Measurements from ENCODE around the gene TMPRSS13. TPM values are rescaled to one million over a fixed set of nuclear protein-coding genes. Genes with fewer than 3 reads are reported as not detected.
"Not testable (repeated sequence)": the region's sequence is repeated elsewhere in the genome, so short reads cannot be mapped to it uniquely, and the experiment has no call there.

Gene TMPRSS13
- total RNA-seq = 29.9 TPM

- peak; percentile 97 for ATAC-seq
Observed at GRCh38 chr11:117929142-117929915, at the start of gene TMPRSS13. Gene TMPRSS13 (minus strand): TSS chr11:117929402. CDS start chr11:117929307, 95 bp downstream.

GRCh38 chr11:117978991-117979390, 49.8 kb upstream of the TMPRSS13 start:
- no peak for ATAC-seq

DNA sequence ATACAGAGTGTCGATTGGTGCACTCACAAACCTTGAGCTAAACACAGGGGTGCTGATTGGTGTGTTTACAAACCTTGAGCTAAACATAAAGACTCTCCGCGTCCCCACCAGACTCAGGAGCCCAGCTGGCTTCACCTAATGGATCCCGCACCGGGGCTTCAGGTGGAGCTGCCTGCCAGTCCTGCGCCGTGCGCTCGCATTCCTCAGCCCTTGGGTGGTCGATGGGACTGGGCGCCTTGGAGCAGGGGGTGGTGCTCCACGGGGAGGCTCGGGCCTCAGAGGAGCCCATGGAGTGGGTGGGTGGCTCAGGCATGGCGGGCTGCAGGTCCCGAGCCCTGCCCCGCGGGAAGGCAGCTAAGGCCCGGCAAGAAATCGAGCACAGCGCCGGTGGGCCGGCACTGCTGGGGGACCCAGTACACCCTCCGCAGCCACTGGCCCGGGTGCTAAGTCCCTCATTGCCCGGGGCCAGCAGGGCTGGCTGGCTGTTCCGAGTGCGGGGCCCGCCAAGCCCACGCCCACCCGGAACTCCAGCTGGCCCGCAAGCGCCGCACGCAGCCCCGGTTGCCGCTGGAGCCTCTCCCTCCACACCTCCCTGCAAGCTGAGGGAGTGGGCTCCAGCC, 49.2 kb upstream of the TMPRSS13 start:
- not testable (repeated sequence) for ATAC-seq

GRCh38 chr11:117977612-117978264, 48.5 kb upstream of the TMPRSS13 start:
- not testable (repeated sequence) for ATAC-seq

- ATAC-seq = no peak
Observed at GRCh38 chr11:117977029-117977428, 47.8 kb upstream of the TMPRSS13 start.

GRCh38 chr11:117976445-117976844, 47.2 kb upstream of the TMPRSS13 start:
- ATAC-seq = no peak

GRCh38 chr11:117973503-117973860, 44.3 kb upstream of the TMPRSS13 start:
- no peak for ATAC-seq

DNA sequence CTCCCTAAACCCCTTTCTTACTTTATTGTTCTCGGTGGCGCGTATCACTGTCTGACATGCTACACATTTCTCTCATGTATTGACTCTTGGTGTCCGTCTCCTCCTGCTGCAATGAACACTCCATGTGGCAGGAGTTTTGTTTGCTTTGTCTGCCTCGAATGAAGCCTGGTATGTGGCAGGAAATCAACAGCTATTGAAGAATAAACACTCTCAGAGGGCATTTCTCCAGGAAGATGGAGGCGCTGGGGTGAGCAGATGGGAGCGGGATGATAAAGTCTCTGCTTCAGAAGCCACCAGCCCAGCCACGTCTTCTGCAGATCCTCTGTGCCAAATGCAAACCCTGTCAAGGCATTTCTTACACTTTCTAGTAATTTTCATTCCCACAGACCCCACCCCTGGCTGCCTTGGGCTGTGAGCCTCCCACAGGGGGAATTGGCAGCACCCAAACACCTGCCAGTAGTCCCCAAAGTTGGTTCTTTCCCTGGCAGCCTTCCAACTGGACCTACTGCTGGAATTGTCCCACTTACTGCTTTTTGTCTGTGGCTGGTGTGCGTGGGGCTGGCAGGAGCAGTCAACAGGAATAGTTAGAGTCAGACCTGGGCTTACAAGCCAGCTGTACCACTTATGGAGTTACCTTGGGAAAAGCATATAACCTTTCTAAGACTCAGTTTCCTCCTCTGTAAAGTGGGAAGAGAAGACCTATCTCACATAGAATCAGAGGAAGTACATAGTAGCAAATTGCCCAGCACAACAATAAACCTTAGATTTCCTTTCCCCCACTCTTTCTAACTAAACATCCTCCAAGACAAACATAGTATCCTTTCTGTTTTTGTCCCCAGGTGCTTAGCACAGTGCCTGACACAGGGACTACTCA, 43.7 kb upstream of the TMPRSS13 start:
- ATAC-seq = no peak

DNA sequence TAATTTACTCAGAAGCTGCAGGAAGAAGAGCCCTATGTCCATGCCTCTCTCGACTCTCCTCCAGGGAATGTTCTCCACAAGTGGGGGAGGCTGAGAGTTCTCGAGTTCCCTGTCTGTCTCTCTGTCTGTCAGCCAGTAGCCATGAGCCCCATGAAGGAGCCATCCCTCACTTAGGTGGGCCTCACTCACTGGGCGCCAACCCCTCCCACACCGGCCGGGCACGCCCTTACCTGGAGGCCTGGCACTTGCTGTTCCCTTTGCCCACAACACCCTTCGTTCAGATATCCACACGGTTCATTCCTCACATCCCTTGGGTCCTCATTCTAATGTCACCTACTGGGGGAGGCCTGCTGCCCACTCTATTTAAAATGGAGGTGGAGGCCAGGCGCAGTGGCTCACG, 42.8 kb upstream of the TMPRSS13 start:
- no peak for ATAC-seq

GRCh38 chr11:117970400-117971024, 41.3 kb upstream of the TMPRSS13 start:
- ATAC-seq = peak; percentile 94

- no peak for ATAC-seq
Observed at GRCh38 chr11:117969160-117969991, 40.2 kb upstream of the TMPRSS13 start.

GRCh38 chr11:117966908-117967307, 37.7 kb upstream of the TMPRSS13 start:
- ATAC-seq = no peak

- no peak for ATAC-seq
Observed at GRCh38 chr11:117962826-117963225, 33.6 kb upstream of the TMPRSS13 start.

DNA sequence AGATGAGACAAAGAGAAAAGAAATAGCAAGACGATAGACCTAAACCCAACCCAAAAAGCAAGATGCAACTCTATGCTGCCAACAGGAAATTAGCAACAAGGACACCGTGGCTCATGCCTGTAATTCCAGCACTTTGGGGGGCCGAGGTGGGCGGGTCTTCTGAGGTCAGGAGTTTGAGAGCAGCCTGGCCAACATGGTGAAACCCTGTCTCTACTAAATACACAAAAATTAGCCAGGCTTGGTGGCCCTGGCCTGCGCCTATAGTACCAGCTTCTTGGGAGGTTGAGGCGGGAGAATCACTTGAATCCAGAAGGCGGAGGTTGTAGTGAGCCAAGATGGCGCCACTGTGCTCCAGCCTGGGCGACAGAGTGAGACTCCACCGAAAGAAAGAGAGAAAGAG, 32.7 kb upstream of the TMPRSS13 start:
- ATAC-seq = no peak

DNA sequence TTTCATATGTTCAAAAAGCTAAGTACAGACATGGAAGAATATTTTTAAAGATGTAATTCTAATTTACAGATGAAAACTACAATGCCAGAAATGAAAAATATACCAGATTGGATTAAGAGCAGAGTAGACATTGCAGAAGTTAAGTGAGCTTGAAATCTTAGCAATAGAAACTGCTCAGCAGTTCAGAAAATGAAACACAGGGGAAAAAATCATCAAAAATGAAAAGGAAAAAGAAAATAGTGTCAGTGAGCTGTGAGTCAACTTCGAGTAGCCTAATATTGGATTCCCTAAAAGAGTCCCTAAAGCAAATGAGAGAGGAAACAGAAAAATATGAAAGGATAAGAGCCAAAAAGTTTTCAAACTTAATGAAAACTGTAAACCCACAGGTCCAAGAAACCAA, 31.2 kb upstream of the TMPRSS13 start:
- no peak for ATAC-seq

DNA sequence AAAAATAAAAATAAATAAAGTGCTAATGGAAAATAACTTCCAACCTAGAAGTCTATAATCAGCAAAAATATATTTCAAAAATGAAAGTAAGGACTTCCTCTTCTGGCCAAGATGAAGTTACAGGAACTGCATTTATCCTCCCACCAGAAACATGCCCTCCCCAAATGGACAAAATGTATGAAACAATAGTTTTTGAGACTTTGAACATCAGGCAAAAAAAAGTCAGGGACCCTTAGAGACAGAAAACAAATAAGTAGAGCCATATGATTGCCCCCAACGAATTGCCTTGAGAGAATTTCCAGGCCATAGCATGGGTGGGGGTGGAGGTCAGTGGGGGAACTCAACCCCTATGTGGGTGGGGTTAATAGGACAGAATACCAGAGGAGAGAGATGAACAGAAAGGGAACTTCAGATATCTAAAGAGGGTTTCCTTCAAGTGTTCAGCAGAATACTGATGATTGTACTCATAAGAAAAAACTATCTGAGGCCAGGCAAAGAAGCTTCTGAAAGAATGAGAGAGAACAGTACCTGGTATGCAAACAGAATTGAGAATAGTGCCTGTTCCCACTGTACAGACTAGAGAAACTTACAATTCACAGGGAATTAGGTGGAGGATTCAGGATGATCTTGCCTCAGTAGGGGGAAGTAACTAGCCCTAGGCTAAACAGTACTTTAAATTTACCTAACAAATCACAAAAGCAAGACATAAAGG, 30.4 kb upstream of the TMPRSS13 start:
- ATAC-seq = no peak

DNA sequence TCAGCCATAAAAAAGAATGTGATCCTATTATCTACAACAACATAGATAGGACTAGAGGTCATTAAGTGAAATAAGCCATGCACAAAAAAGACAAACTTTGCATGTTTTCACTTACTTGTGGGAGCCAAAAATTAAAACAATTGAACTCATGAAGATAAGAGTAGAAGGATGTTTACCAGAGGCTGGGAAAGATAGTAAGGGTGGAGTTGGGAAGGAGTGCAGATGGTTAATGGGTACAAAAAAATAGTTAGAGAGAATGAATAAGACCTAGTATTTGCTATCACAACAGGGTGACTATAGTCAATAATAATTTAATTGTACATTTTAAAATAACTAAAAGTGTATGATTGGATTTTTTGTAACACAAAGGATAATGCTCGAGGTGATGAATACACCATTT, 29.7 kb upstream of the TMPRSS13 start:
- ATAC-seq = no peak

- ATAC-seq = no peak
Observed at GRCh38 chr11:117953024-117953671, 23.9 kb upstream of the TMPRSS13 start.

- ATAC-seq = no peak
Observed at GRCh38 chr11:117950993-117951961, 22.1 kb upstream of the TMPRSS13 start.
